Left ventricle myocardium inferior (tissue), 1 donor: ENCODE measurements around the gene TGFBR3. TPM values are rescaled to one million over a fixed set of nuclear protein-coding genes. Genes with fewer than 3 reads are reported as not detected.

Experiments
- DNase-seq: peaks from one replicate; pipeline ENCODE4 v3.0.0-alpha.2; 2020
- H3K27ac ChIP-seq: fragments of 200-600 bp; replicated peaks from 2 replicates; pipeline ENCODE4 v1.8.0; 2021
- H3K27me3 ChIP-seq: fragments of 200-600 bp; 2 replicates; pipeline ENCODE4 v1.8.0; 2021; ENCODE audit warnings: low read depth
- H3K36me3 ChIP-seq: fragments of 200-600 bp; 2 replicates; pipeline ENCODE4 v1.8.0; 2021
- H3K4me1 ChIP-seq: fragments of 200-600 bp; 2 replicates; pipeline ENCODE4 v1.8.0; 2021
- H3K4me3 ChIP-seq: fragments of 200-600 bp; 2 replicates; pipeline ENCODE4 v1.8.0; 2021; ENCODE audit warnings: mild to moderate bottlenecking, moderate library complexity
- H3K9me3 ChIP-seq: fragments of 200-600 bp; replicated peaks from 2 replicates; pipeline ENCODE4 v1.8.0; 2021
- intact Hi-C: fragments of 100-400 bp; cut with micrococcal nuclease; formaldehyde crosslinking; loops from one replicate; pipeline ENCODE4 v1.11.0; 2022
- total RNA-seq: library from RNA; stranded (reverse); fragmentation: NEBNext Ultra II Directional; extraction: Animal tissue kit (Norgen Biotek cat#: 25700); gene quantifications from one replicate; pipeline ENCODE4 v1.2.1, GENCODE V29; 2021
- TF ChIP-seq, protein P1 (sequence below): fragments of 200-600 bp; IDR thresholded peaks from 2 replicates; pipeline ENCODE4 v1.8.0; 2021; ENCODE audit warnings: antibody characterized with exemption, mild to moderate bottlenecking, borderline replicate concordance
- donor health status: DM: no; HTN: yes; CAD: no; lungs with severe emphysema.

Gene TGFBR3
- total RNA-seq, 1 donor from 2014 or later, result 24.6 TPM

DNA sequence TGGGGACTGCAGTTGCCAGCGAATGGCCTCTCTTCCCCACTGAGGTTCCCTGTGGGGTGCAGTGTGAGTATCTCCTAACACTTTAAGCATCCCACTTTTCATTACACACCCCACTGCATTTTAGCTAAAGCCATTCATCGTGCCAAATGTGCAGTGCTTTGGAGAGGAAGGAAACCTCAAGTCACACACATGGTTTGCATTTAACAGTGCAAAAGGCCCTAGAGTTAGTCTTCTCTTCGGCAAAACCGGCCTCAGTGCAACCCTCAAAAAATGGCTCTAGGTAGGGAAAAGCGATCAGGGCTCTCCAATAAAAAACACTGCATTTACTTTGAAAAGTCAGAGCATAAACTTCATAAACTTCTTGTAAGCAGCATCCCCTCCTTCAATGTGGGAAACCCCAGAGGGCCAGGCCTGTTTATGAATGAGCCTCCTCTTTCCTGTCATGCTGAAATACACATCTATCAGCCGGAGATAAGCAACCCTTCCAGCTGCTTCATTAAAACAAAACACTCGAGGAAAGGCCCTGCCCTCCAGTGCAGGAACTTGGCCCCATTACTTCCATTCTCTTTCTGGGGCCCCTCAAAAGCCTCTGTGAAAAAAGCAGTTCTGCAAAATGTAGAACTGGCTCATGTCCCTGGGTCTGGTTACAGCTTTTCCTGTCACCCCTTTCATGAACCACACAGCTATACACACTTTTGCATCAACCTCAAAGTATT lies 201.3 kb downstream of the TGFBR3 start:
- Histone ChIP-seq H3K36me3 (peaks cover 21% of the 10 kb centered on the region), H3K9me3 (no peaks in the 10 kb centered on the region), H3K27me3 (no peaks in the 10 kb centered on the region), H3K4me1 (peaks cover 64% of the 10 kb centered on the region), H3K27ac (peak overlapping the region; percentile 50), H3K4me3 (no peak overlapping the region)
- DNase-seq, result no peak
- TF ChIP-seq, protein P1, sequence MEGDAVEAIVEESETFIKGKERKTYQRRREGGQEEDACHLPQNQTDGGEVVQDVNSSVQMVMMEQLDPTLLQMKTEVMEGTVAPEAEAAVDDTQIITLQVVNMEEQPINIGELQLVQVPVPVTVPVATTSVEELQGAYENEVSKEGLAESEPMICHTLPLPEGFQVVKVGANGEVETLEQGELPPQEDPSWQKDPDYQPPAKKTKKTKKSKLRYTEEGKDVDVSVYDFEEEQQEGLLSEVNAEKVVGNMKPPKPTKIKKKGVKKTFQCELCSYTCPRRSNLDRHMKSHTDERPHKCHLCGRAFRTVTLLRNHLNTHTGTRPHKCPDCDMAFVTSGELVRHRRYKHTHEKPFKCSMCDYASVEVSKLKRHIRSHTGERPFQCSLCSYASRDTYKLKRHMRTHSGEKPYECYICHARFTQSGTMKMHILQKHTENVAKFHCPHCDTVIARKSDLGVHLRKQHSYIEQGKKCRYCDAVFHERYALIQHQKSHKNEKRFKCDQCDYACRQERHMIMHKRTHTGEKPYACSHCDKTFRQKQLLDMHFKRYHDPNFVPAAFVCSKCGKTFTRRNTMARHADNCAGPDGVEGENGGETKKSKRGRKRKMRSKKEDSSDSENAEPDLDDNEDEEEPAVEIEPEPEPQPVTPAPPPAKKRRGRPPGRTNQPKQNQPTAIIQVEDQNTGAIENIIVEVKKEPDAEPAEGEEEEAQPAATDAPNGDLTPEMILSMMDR, result no peak
- intact Hi-C loops, result no loop called here

DNA sequence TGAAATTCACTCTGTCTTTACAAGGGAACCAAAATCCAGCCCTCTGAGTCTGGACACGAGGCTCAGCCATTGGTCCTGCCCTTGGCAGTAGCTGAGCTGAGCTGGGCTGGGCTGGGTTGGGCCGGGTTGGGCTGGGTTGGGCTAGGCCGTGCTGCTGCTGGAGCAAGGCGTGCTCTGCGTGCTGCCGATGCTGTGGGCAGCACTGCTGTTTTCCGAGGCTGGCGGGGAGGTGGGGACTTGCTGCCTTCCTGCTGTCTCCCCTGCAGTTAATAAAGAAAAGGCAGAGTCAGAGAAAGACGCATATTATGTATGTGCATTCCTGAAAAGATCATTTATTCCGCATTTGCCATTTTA lies 202.4 kb downstream of the TGFBR3 start:
- peak; percentile 40 for DNase-seq
- H3K27me3 ChIP-seq, result no peaks in the 10 kb centered on the region
- peaks cover 55% of the 10 kb centered on the region for H3K4me1 ChIP-seq
- H3K9me3 ChIP-seq, result no peaks in the 10 kb centered on the region
- TF ChIP-seq, protein P1, result no peak
- H3K36me3 ChIP-seq, result peaks cover 15% of the 10 kb centered on the region
- intact Hi-C loops, result no loop called here
- no peak overlapping the region for H3K4me3 ChIP-seq
- peak overlapping the region; percentile 50 for H3K27ac ChIP-seq

DNA sequence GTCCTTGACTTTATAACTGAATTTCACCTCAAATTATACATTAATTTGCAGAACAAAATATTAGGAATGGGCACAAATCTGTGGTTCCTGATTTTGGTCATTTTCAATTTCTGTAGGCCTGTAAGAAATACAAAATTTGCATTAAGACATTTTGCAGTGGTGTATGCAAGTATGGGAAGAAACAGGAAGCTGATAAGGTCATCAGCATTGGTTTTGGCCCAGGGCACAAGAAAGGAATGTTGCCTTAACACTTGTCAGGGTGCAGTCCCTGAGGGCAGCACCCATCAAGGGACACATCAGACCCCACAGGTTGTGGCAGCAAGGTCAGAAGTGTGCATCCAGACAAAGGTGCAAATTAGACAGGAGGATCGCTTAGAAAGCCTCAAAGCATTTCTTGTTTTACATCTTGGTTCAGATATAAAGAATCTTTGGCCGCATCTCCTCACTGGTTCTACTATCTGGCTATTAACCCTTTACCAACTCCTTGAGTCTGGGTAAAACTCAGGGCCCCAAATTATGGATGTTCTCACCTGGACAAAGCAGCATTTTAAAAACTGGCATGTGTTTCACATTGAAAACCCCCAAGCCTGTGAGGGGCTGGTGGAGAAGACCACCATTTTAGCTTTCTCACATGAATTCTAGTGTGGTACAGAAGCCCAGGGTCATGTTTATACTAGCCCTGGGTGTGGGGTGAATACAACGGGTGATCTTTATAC lies 202.9 kb downstream of the TGFBR3 start:
- intact Hi-C loops, result no loop called here
- DNase-seq, result no peak
- H3K27ac ChIP-seq, result peak overlapping the region; percentile 50

DNA sequence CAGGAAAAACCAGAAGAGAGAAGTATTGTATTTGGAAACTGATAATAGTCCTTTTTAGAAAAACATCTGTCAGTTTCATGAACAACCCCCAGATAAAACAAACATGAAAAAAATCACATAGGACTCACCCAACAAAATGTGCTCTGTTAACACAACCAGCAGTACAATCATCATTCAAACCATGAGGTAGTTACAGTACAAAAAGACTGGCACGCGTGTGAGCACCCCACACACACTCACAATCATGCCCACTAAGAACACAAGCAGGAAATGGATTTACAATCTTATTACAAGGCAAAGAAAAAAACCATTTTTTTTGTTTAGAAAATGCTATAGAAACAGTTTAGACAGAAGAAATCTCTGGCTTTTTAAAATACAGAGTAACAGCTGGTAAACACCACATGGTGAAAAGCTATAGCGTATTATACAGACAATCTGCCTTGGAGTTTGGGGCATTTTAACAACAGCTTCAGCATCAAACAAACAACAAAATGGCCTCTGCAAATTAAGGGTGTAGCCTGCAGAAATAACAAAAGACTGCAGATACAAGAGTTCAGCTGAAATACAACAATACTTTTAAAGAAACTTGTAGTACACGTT lies 205.3 kb downstream of the TGFBR3 start:
- H3K36me3 ChIP-seq, result peaks cover 13% of the 10 kb centered on the region
- H3K4me1 ChIP-seq, result peaks cover 28% of the 10 kb centered on the region
- H3K4me3 ChIP-seq, result no peak overlapping the region
- no peak overlapping the region for H3K27ac ChIP-seq
- no peaks in the 10 kb centered on the region for H3K27me3 ChIP-seq
- TF ChIP-seq, protein P1, result no peak
- intact Hi-C loops, result no loop called here
- no peaks in the 10 kb centered on the region for H3K9me3 ChIP-seq
- DNase-seq, result no peak

More for the DNA sequence above, 202.9 kb downstream of the TGFBR3 start:
- TF ChIP-seq, protein P1, result no peak
- Histone ChIP-seq H3K4me1 (peaks cover 50% of the 10 kb centered on the region), H3K36me3 (peaks cover 13% of the 10 kb centered on the region), H3K4me3 (no peak overlapping the region), H3K9me3 (no peaks in the 10 kb centered on the region), H3K27me3 (no peaks in the 10 kb centered on the region)

DNA sequence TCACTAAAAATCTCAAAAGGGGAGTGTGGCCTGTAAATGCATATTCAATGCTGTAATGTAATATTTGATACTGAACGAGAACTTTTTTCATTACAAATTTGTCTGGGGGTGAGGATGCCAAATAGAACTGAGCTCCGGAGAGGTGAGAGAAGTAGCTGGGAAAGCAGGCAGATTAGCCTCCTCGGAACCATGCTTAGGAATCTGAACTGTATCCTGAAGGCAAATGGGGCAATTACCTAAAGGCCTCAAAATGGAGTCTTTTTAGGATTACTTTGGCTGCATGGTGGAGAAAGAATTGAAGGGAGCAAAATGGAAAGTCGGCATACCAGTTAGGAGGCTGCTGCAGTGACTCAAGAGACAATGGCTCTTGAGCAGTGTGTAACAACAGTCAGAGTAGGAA lies 206.5 kb downstream of the TGFBR3 start:
- H3K27ac ChIP-seq, result no peak overlapping the region
- no peaks in the 10 kb centered on the region for H3K9me3 ChIP-seq
- intact Hi-C loops, result no loop called here
- peaks cover 15% of the 10 kb centered on the region for H3K4me1 ChIP-seq
- TF ChIP-seq, protein P1, result no peak
- peaks cover 13% of the 10 kb centered on the region for H3K36me3 ChIP-seq
- no peak for DNase-seq
- no peaks in the 10 kb centered on the region for H3K27me3 ChIP-seq
- no peak overlapping the region for H3K4me3 ChIP-seq
